OCI-LY1 (cell line): ENCODE data around the gene CANT1.

Source experiments
- H2AFZ ChIP-seq: fragments of 200-600 bp; sonication (generic), shearing (Covaris generic); 2 replicates; pipeline ENCODE4 v1.6.0; 2014; ENCODE audit warnings: antibody characterized with exemption, mild to moderate bottlenecking, low read length
- H3F3A ChIP-seq: fragments of 200-600 bp; sonication (generic), shearing (Covaris generic); 2 replicates; pipeline ENCODE4 v1.6.0; 2014; ENCODE audit warnings: mild to moderate bottlenecking, antibody characterized with exemption, low read length, moderate library complexity; ENCODE audit not compliant: insufficient read depth
- H3K27ac ChIP-seq: fragments of 200-600 bp; sonication (generic); 2 replicates; pipeline ENCODE4 v1.5.1; 2014; ENCODE audit warnings: low read length, mixed run types, mild to moderate bottlenecking, low read depth; ENCODE audit not compliant: poor library complexity, severe bottlenecking
- H3K27me3 ChIP-seq: fragments of 200-600 bp; sonication (generic); 2 replicates; pipeline ENCODE4 v1.6.0; 2014; ENCODE audit warnings: antibody characterized with exemption, mild to moderate bottlenecking, low read length, moderate library complexity; ENCODE audit not compliant: insufficient read depth
- H3K36me3 ChIP-seq: fragments of 200-600 bp; sonication (generic); 2 replicates; pipeline ENCODE4 v1.6.1; 2014; ENCODE audit warnings: mild to moderate bottlenecking, antibody characterized with exemption, low read length, moderate library complexity, mixed read lengths; ENCODE audit not compliant: insufficient read depth
- H3K4me1 ChIP-seq: fragments of 200-600 bp; sonication (generic); 2 replicates; pipeline ENCODE4 v1.5.1; 2014; ENCODE audit warnings: mild to moderate bottlenecking, low read length, moderate library complexity; ENCODE audit not compliant: insufficient read depth, severe bottlenecking
- H3K4me2 ChIP-seq: fragments of 200-600 bp; sonication (generic), shearing (Covaris generic); 2 replicates; pipeline ENCODE4 v1.6.1; 2014; ENCODE audit warnings: low read length
- H3K4me3 ChIP-seq: fragments of 200-600 bp; sonication (generic); 2 replicates; pipeline ENCODE4 v1.5.1; 2014; ENCODE audit warnings: low read length, low read depth, mild to moderate bottlenecking, mixed read lengths; ENCODE audit not compliant: poor library complexity, severe bottlenecking
- H3K79me2 ChIP-seq: fragments of 200-600 bp; shearing (Covaris generic); 2 replicates; pipeline ENCODE4 v1.6.1; 2016; ENCODE audit warnings: mixed run types, low read length, mixed read lengths; ENCODE audit not compliant: insufficient read depth
- H3K9ac ChIP-seq: fragments of 200-600 bp; sonication (generic), shearing (Covaris generic); 2 replicates; pipeline ENCODE4 v1.6.1; 2014; ENCODE audit warnings: mild to moderate bottlenecking, low read length, mixed read lengths
- H3K9me2 ChIP-seq: fragments of 200-600 bp; sonication (generic), shearing (Covaris generic); 2 replicates; pipeline ENCODE4 v1.6.1; 2014; ENCODE audit warnings: low read depth, mild to moderate bottlenecking, low read length, mixed read lengths
- H3K9me3 ChIP-seq: fragments of 200-600 bp; shearing (Covaris generic); 2 replicates; pipeline ENCODE4 v1.6.1; 2014; ENCODE audit warnings: low read length, mixed read lengths
- H4K20me1 ChIP-seq: fragments of 200-600 bp; sonication (generic), shearing (Covaris generic); 2 replicates; pipeline ENCODE4 v1.6.0; 2016; ENCODE audit warnings: mild to moderate bottlenecking, low read length; ENCODE audit not compliant: insufficient read depth
- CTCF ChIP-seq: fragments of 200-600 bp; sonication (generic), shearing (Covaris generic); IDR thresholded peaks from 2 replicates; pipeline ENCODE4 v1.5.1; 2017; ENCODE audit warnings: mild to moderate bottlenecking, antibody characterized with exemption, low read length, moderate library complexity, mixed read lengths
- EZH2 ChIP-seq: fragments of 200-600 bp; sonication (generic), shearing (Covaris generic); IDR thresholded peaks from 2 replicates; pipeline ENCODE4 v1.8.0; 2017; ENCODE audit warnings: borderline replicate concordance, mixed run types, mild to moderate bottlenecking, antibody characterized with exemption, low read length, moderate library complexity, mixed read lengths

The CANT1 gene

GRCh38 chr17:79036596-79036995, 27.0 kb upstream of the CANT1 start:
- Histone ChIP-seq H4K20me1 (no peaks in the 10 kb centered on the region), H3K27ac (no peak overlapping the region), H3F3A (no peaks in the 10 kb centered on the region), H3K79me2 (no peaks in the 10 kb centered on the region), H3K4me2 (no peak overlapping the region), H3K4me3 (no peak overlapping the region), H3K9me3 (no peaks in the 10 kb centered on the region), H3K9me2 (no peaks in the 10 kb centered on the region), H2AFZ (no peak overlapping the region), H3K4me1 (no peaks in the 10 kb centered on the region), H3K36me3 (no peaks in the 10 kb centered on the region), H3K9ac (no peak overlapping the region), H3K27me3 (no peaks in the 10 kb centered on the region)
- TF ChIP-seq EZH2 (no peak), CTCF (no peak)

GRCh38 chr17:79036181-79036580, 26.6 kb upstream of the CANT1 start:
- Histone ChIP-seq H3K4me3 (no peak overlapping the region), H3K9me3 (no peaks in the 10 kb centered on the region), H3K9me2 (no peaks in the 10 kb centered on the region), H3K4me1 (no peaks in the 10 kb centered on the region), H3K4me2 (no peak overlapping the region), H3K27ac (no peak overlapping the region), H2AFZ (no peak overlapping the region), H3K36me3 (no peaks in the 10 kb centered on the region), H3F3A (no peaks in the 10 kb centered on the region), H3K79me2 (no peaks in the 10 kb centered on the region), H4K20me1 (no peaks in the 10 kb centered on the region), H3K27me3 (no peaks in the 10 kb centered on the region), H3K9ac (no peak overlapping the region)
- TF ChIP-seq EZH2 (no peak), CTCF (no peak)

- no peaks in the 10 kb centered on the region for H3K79me2 ChIP-seq
- no peak overlapping the region for H2AFZ ChIP-seq
- H4K20me1 ChIP-seq = no peaks in the 10 kb centered on the region
- H3K9ac ChIP-seq = no peak overlapping the region
- no peaks in the 10 kb centered on the region for H3K9me2 ChIP-seq
- H3K4me3 ChIP-seq = no peak overlapping the region
- no peaks in the 10 kb centered on the region for H3K27me3 ChIP-seq
- TF ChIP-seq EZH2 (no peak), CTCF (no peak)
- H3K4me2 ChIP-seq = no peak overlapping the region
- H3F3A ChIP-seq = no peaks in the 10 kb centered on the region
- no peaks in the 10 kb centered on the region for H3K36me3 ChIP-seq
- H3K27ac ChIP-seq = no peak overlapping the region
- H3K9me3 ChIP-seq = no peaks in the 10 kb centered on the region
- no peaks in the 10 kb centered on the region for H3K4me1 ChIP-seq
Measured at GRCh38 chr17:79035686-79036085, 26.1 kb upstream of the CANT1 start.
